CD4-positive, alpha-beta T cell (primary cell): ENCODE data around the gene TANK. TPM values are rescaled to one million over a fixed set of nuclear protein-coding genes. Genes with fewer than 3 reads are reported as not detected.

Experiments
- ATAC-seq: fragments of 200-7000 bp; cut with Tn5 transposase; one replicate; pipeline ENCODE4 v1.10.0; 2022; ENCODE audit warnings: mild to moderate bottlenecking; ENCODE audit not compliant: poor library complexity
- CTCF ChIA-PET: fragments of 350-600 bp; sonication (Branson Sonifier 250); formaldehyde crosslinking; loops from one replicate; lab custom pipeline; 2021; ENCODE audit warnings: antibody characterized with exemption, inconsistent platforms; lab: Charles Lee
- POLR2A ChIA-PET: fragments of 350-600 bp; sonication (Branson Sonifier 250); formaldehyde crosslinking; loops from one replicate; lab custom pipeline; 2021; ENCODE audit warnings: antibody characterized with exemption, inconsistent platforms; lab: Charles Lee
- DNase-seq, 14 experiments: peaks; one replicate each; pipeline ENCODE4 v3.0.0-alpha.2; 2013 to 2020; ENCODE audit warnings: mixed read lengths in 2 of 14
- H3K27ac ChIP-seq, 2 donors: one replicate each; pipeline versions ENCODE4 v1.5.1 to v1.7.0; 2013; ENCODE audit warnings: low read length in 2 of 2, low read depth in 1 of 2, mild to moderate bottlenecking in 1 of 2
- H3K27me3 ChIP-seq, 2 experiments: 1 replicate in 1 of 2; 2 replicates in 1 of 2; pipeline versions ENCODE4 v1.6.1 to v1.7.0; 2013; ENCODE audit warnings: low read length in 2 of 2, control low read depth in 1 of 2, mild to moderate bottlenecking in 1 of 2, moderate library complexity in 1 of 2; ENCODE audit not compliant: insufficient read depth in 2 of 2, control insufficient read depth in 1 of 2
- H3K36me3 ChIP-seq: one replicate; pipeline ENCODE4 v1.6.1; 2013; ENCODE audit warnings: low read length, control low read depth; ENCODE audit not compliant: insufficient read depth
- H3K4me1 ChIP-seq: one replicate; pipeline ENCODE4 v1.6.1; 2013; ENCODE audit warnings: low read length, control low read depth; ENCODE audit not compliant: insufficient read depth
- H3K4me3 ChIP-seq: one replicate; pipeline ENCODE4 v1.5.1; 2013; ENCODE audit warnings: mild to moderate bottlenecking, low read length, moderate library complexity
- H3K9me3 ChIP-seq, 2 experiments: 1 replicate in 1 of 2; 2 replicates in 1 of 2; pipeline versions ENCODE4 v1.6.1 to v1.7.0; 2013; ENCODE audit warnings: low read length in 2 of 2, mild to moderate bottlenecking in 2 of 2, control low read depth in 1 of 2, moderate library complexity in 1 of 2; ENCODE audit not compliant: control insufficient read depth in 1 of 2, insufficient read depth in 1 of 2
- H3K27ac Mint-ChIP-seq: one replicate; pipeline ENCODE4 v1.8.0; 2020; ENCODE audit warnings: mixed read lengths
- H3K27me3 Mint-ChIP-seq: one replicate; pipeline ENCODE4 v1.8.0; 2021; ENCODE audit warnings: mixed read lengths
- H3K36me3 Mint-ChIP-seq: one replicate; pipeline ENCODE4 v1.8.0; 2021; ENCODE audit warnings: low read depth, mixed read lengths
- H3K4me1 Mint-ChIP-seq: one replicate; pipeline ENCODE4 v1.8.0; 2021; ENCODE audit warnings: low read depth, mixed read lengths
- H3K4me3 Mint-ChIP-seq: one replicate; pipeline ENCODE4 v1.8.0; 2020; ENCODE audit warnings: mild to moderate bottlenecking, mixed read lengths
- H3K9me3 Mint-ChIP-seq: one replicate; pipeline ENCODE4 v1.8.0; 2020; ENCODE audit warnings: mixed read lengths
- intact Hi-C, 2 experiments: fragments of 100-400 bp; cut with DNase I in 1 of 2; cut with micrococcal nuclease in 1 of 2; formaldehyde crosslinking; loops; one replicate each; pipeline versions ENCODE4 v1.15.1 to v1.9.0; 2023 to 2025; cut with DNase I, micrococcal nuclease
- total RNA-seq, 174 experiments: library from RNA in 2 of 174; stranded (reverse) in 2 of 174; gene quantifications; one replicate each; pipeline ENCODE4 v1.2.3 and lab custom pipeline; 2021 to 2026
- TF ChIP-seq, protein P1 (sequence below): fragments of 200-600 bp; IDR thresholded peaks from one replicate; pipeline ENCODE4 v1.8.0; 2022; ENCODE audit warnings: antibody characterized with exemption, mild to moderate bottlenecking

The TANK gene
- total RNA-seq, 2 experiments from 2014 or later = 66.3 to 71.7 TPM

DNA sequence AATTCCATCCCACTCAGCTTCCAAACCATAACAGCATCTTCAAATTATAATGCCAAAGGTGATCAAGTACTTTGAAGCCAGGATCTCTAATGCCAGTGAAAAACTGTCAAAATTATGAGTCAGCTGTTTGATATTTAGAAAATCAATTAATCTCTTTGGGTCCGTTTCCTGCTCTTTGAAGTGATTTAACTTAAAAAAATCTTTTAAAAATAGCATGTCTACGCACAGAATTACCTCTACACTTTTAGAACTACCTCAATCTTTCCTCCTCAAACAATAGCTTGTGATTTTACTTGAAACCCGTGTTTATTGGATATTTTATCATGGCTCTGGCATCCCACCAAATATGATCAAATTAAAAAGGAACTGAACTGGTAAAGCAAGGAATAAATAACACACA is 31.3 kb upstream of the TANK start:
- Histone ChIP-seq H3K36me3 (no peaks in the 10 kb centered on the region), H3K27ac (no peak overlapping the region), H3K4me3 (no peak overlapping the region), H3K9me3 (no peaks in the 10 kb centered on the region), H3K4me1 (no peaks in the 10 kb centered on the region), H3K27me3 (no peaks in the 10 kb centered on the region)
- H3K27ac Mint-ChIP-seq = no peak overlapping the region
- ChIA-PET CTCF (no interaction called here), POLR2A (no interaction called here)
- ATAC-seq = no peak
- no peaks in the 10 kb centered on the region for H3K27me3 Mint-ChIP-seq
- intact Hi-C loops = no loop called here
- H3K36me3 Mint-ChIP-seq = no peaks in the 10 kb centered on the region
- no peak overlapping the region for H3K4me3 Mint-ChIP-seq
- TF ChIP-seq, protein P1, sequence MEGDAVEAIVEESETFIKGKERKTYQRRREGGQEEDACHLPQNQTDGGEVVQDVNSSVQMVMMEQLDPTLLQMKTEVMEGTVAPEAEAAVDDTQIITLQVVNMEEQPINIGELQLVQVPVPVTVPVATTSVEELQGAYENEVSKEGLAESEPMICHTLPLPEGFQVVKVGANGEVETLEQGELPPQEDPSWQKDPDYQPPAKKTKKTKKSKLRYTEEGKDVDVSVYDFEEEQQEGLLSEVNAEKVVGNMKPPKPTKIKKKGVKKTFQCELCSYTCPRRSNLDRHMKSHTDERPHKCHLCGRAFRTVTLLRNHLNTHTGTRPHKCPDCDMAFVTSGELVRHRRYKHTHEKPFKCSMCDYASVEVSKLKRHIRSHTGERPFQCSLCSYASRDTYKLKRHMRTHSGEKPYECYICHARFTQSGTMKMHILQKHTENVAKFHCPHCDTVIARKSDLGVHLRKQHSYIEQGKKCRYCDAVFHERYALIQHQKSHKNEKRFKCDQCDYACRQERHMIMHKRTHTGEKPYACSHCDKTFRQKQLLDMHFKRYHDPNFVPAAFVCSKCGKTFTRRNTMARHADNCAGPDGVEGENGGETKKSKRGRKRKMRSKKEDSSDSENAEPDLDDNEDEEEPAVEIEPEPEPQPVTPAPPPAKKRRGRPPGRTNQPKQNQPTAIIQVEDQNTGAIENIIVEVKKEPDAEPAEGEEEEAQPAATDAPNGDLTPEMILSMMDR = no peak
- no peak for DNase-seq
- peaks cover 7% of the 10 kb centered on the region for H3K4me1 Mint-ChIP-seq
- no peaks in the 10 kb centered on the region for H3K9me3 Mint-ChIP-seq

DNA sequence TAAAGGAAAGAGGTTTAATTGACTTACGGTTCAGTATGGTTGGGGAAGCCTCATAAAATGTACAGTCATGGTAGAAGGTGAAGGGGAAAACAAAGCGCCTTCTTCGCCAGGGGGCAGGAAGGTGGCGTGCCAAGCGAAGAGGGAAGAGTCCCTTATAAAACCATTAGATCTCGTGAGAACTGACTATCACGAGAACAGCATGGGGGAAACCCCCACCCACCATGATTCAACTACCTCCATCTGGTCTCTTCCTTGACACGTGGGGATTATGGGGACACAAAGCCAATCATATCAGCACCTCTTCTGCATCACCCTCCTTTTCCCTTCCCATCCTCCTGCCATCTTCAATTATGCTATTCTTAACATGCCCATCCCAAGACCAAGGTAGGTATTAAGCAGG is 29.9 kb upstream of the TANK start:
- POLR2A ChIA-PET = no interaction called here
- Mint-ChIP-seq H3K4me1 (peaks cover 14% of the 10 kb centered on the region), H3K36me3 (no peaks in the 10 kb centered on the region), H3K27ac (no peak overlapping the region), H3K27me3 (no peaks in the 10 kb centered on the region), H3K9me3 (no peaks in the 10 kb centered on the region), H3K4me3 (no peak overlapping the region)
- no peaks in the 10 kb centered on the region for H3K27me3 ChIP-seq
- H3K27ac ChIP-seq = no peak overlapping the region
- DNase-seq = no peak
- no peak overlapping the region for H3K4me3 ChIP-seq
- ATAC-seq = no peak
- H3K36me3 ChIP-seq = no peaks in the 10 kb centered on the region
- CTCF ChIA-PET = no interaction called here
- peaks cover 10% of the 10 kb centered on the region for H3K4me1 ChIP-seq
- TF ChIP-seq, protein P1 = no peak
- H3K9me3 ChIP-seq = no peaks in the 10 kb centered on the region
- intact Hi-C loops = no loop called here

DNA sequence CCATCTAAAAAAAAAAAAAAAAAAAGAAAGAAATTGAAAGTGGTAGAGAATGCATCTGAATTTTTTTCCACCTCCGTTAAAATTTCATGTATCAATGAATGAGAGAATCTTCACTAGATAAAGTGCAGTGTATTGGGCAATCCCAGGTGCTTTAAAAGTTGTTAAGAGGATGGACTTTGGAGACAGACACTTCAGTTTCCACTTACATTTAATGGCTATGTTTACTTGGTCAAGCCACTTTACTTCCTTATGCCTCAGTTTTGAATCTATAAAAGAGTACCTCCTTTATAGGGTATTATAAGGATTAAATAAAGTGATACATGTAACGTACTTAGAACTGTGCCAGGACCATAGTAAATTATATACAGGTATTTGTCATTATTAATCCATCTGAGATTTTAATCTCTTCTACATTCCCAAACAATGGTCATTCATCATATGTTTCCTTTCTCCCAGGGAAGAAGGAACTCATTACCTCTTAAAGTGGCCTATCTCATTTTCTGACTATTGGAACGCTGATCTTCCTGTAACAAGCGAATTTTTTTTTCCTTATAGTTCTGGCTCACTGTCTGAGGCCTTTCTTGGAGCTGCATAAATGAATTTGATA is 29.1 kb upstream of the TANK start:
- no peak for DNase-seq
- H3K27me3 ChIP-seq = no peaks in the 10 kb centered on the region
- no peak overlapping the region for H3K27ac ChIP-seq
- intact Hi-C loops = no loop called here
- H3K4me3 Mint-ChIP-seq = no peak overlapping the region
- TF ChIP-seq, protein P1 = no peak
- CTCF ChIA-PET = no interaction called here
- H3K27ac Mint-ChIP-seq = no peak overlapping the region
- H3K36me3 Mint-ChIP-seq = no peaks in the 10 kb centered on the region
- H3K4me3 ChIP-seq = no peak overlapping the region
- no peaks in the 10 kb centered on the region for H3K36me3 ChIP-seq
- no peak for ATAC-seq
- no peaks in the 10 kb centered on the region for H3K27me3 Mint-ChIP-seq
- no peaks in the 10 kb centered on the region for H3K9me3 ChIP-seq
- peaks cover 10% of the 10 kb centered on the region for H3K4me1 ChIP-seq
- no peaks in the 10 kb centered on the region for H3K9me3 Mint-ChIP-seq
- POLR2A ChIA-PET = no interaction called here
- peaks cover 21% of the 10 kb centered on the region for H3K4me1 Mint-ChIP-seq
